Brain microvascular endothelial cell (primary cell): ENCODE results near the gene NIPAL4.

Experiments used
- DNase-seq: peaks from one replicate; pipeline ENCODE4 v3.0.0-alpha.2; 2020
- H3K27ac ChIP-seq: fragments of 250-450 bp; sonication (Bioruptor Pico); 2 replicates; pipeline ENCODE4 v1.5.1; 2020; ENCODE audit warnings: mild to moderate bottlenecking, moderate library complexity
- H3K27me3 ChIP-seq: fragments of 250-450 bp; sonication (Bioruptor Pico); replicated peaks from 2 replicates; pipeline ENCODE4 v1.5.1; 2020; ENCODE audit warnings: mild to moderate bottlenecking
- H3K36me3 ChIP-seq: fragments of 250-450 bp; sonication (Bioruptor Pico); replicated peaks from 2 replicates; pipeline ENCODE4 v1.5.1; 2020; ENCODE audit warnings: mild to moderate bottlenecking
- H3K4me3 ChIP-seq: 2 replicates; pipeline ENCODE4 v1.5.1; 2011; ENCODE audit warnings: low read depth, mild to moderate bottlenecking, control low read depth, low read length, moderate library complexity
- in situ Hi-C: cut with HindIII; loops from 2 replicates; pipeline ENCODE4 v1.10.0; 2017; ENCODE audit warnings: low sequenced_read_pairs, low pct_ligation_motif_present
- TF ChIP-seq, protein P1 (sequence below): IDR thresholded peaks from 2 replicates; pipeline ENCODE4 v1.5.1; 2011; ENCODE audit warnings: low read depth, mild to moderate bottlenecking, moderate library complexity, low read length, control low read depth, inconsistent platforms; ENCODE audit errors: missing control alignments

NIPAL4 gene

DNA sequence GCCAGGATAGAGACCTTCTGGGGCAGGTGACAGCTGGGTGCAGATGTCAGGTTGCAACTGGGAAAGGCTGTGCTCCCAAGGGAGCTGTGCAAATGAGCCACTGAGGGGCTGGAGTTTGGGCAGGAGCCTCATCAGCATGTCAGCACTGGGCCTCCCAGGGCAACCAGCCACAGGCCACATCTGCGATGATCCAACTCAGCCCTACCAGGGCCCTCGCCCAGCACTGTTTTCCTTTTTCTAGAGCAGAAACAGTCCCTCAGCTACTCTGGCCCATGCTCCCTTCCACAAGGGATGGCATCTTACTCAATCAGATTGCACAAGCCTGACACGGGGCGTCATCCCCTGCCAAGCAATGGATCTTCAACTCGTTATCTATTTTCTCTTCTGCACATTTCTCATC lies 24.8 kb downstream of the NIPAL4 start:
- in situ Hi-C loops, result no loop called here
- Histone ChIP-seq H3K27ac (no peak overlapping the region), H3K36me3 (peaks cover 94% of the 10 kb centered on the region), H3K4me3 (no peak overlapping the region), H3K27me3 (no peaks in the 10 kb centered on the region)
- DNase-seq, result no peak
- TF ChIP-seq, protein P1, sequence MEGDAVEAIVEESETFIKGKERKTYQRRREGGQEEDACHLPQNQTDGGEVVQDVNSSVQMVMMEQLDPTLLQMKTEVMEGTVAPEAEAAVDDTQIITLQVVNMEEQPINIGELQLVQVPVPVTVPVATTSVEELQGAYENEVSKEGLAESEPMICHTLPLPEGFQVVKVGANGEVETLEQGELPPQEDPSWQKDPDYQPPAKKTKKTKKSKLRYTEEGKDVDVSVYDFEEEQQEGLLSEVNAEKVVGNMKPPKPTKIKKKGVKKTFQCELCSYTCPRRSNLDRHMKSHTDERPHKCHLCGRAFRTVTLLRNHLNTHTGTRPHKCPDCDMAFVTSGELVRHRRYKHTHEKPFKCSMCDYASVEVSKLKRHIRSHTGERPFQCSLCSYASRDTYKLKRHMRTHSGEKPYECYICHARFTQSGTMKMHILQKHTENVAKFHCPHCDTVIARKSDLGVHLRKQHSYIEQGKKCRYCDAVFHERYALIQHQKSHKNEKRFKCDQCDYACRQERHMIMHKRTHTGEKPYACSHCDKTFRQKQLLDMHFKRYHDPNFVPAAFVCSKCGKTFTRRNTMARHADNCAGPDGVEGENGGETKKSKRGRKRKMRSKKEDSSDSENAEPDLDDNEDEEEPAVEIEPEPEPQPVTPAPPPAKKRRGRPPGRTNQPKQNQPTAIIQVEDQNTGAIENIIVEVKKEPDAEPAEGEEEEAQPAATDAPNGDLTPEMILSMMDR, result no peak

GRCh38 chr5:157485340-157485739 lies 25.3 kb downstream of the NIPAL4 start:
- in situ Hi-C loops, result no loop called here
- no peak for DNase-seq
- TF ChIP-seq, protein P1, result no peak
- Histone ChIP-seq H3K36me3 (peaks cover 94% of the 10 kb centered on the region), H3K27ac (no peak overlapping the region), H3K27me3 (no peaks in the 10 kb centered on the region), H3K4me3 (no peak overlapping the region)

DNA sequence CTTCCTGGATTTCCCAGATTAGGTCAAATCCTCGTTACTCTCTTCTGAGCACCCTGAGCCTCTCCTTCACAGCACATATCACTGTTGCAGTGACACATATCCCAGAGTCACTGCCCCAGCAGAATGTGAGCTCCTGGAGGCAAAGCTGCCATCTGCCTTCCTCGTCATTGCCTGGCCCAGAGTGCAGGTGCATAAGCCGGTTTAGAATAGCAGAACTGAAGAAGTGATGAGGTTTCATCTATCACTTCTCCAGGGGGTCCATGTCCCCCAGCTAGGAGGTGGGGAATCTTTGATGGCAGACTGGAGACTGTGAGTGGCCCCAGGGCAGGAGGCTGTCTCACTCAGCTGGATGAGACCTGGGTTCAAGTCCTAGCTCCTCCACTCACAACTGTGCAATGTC lies 25.8 kb downstream of the NIPAL4 start:
- Histone ChIP-seq H3K36me3 (peaks cover 93% of the 10 kb centered on the region), H3K27ac (no peak overlapping the region), H3K27me3 (no peaks in the 10 kb centered on the region), H3K4me3 (no peak overlapping the region)
- no peak for DNase-seq
- in situ Hi-C loops, result no loop called here
- TF ChIP-seq, protein P1, result no peak

DNA sequence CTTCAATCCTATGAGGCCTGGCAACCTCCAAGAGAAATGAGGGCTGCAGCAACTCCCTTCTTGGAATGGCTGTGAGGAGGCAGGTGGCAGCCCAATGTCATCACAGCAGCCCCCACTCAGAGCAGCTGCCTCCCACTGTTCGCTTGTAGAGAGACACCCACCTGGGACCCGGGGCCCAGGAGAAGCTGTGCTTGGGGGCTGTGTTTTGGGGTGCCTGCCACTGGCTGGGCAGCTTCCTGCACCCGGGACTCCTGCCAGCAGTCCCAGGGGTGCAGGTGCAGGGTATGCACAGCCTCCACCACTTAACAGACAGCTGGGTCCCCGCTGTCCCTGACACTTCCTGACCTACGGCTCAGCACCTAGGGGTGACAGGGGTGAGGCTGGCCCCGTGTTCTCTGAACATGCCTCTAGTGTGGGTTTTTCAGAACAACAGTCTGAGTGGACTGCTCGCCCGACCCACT lies 26.2 kb downstream of the NIPAL4 start:
- Histone ChIP-seq H3K27ac (no peak overlapping the region), H3K27me3 (no peaks in the 10 kb centered on the region), H3K4me3 (no peak overlapping the region), H3K36me3 (peaks cover 93% of the 10 kb centered on the region)
- in situ Hi-C loops, result no loop called here
- TF ChIP-seq, protein P1, result no peak
- DNase-seq, result no peak

GRCh38 chr5:157486861-157487260 lies 26.8 kb downstream of the NIPAL4 start:
- H3K36me3 ChIP-seq, result peaks cover 93% of the 10 kb centered on the region
- no peak for DNase-seq
- no peak overlapping the region for H3K27ac ChIP-seq
- no peaks in the 10 kb centered on the region for H3K27me3 ChIP-seq
- in situ Hi-C loops, result no loop called here
- TF ChIP-seq, protein P1, result no peak
- no peak overlapping the region for H3K4me3 ChIP-seq

DNA sequence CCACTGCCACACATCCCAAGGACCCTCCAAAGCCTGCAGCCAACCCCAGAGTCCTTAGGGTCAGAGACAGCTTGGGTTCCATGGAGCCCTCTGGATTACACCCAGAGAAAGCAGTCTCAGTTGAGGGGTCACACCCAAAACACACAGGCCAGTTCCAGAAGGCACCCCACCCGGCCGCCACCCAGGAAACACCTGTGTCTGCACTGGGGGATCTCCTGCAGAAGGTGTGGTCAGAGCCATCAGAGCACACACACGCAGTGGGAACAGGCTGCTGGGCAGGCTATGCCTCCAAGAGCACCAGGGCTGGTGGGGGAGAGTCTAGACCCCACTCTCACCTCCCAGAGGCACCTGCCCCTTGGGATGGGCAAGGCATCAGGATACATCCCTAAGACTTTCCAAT lies 27.3 kb downstream of the NIPAL4 start:
- no peak for DNase-seq
- Histone ChIP-seq H3K27ac (no peak overlapping the region), H3K4me3 (no peak overlapping the region), H3K27me3 (no peaks in the 10 kb centered on the region), H3K36me3 (peaks cover 92% of the 10 kb centered on the region)
- TF ChIP-seq, protein P1, result no peak
- in situ Hi-C loops, result no loop called here
